Naive thymus-derived CD8-positive, alpha-beta T cell (primary cell): ENCODE measurements around the gene PRPF6. TPM values are rescaled to one million over a fixed set of nuclear protein-coding genes. Genes with fewer than 3 reads are reported as not detected.

Source experiments
- ATAC-seq, 2 donors: fragments of 150-1000 bp; cut with Tn5 transposase in 1 of 2; sonication (Bioruptor Pico), chemical (Tn5 transposase) in 1 of 2; 1 replicate in 1 of 2; 2 replicates in 1 of 2; pipeline ENCODE4 v1.10.0; 2021; ENCODE audit warnings: mild to moderate bottlenecking in 2 of 2, moderate library complexity in 2 of 2
- POLR2A ChIA-PET: fragments of 350-600 bp; sonication (Branson Sonifier 250); formaldehyde crosslinking; loops from one replicate; lab custom pipeline; 2021; ENCODE audit warnings: antibody characterized with exemption; lab: Charles Lee
- DNase-seq, 10 donors: peaks; one replicate each; pipeline versions ENCODE4 v3.0.0 to v3.0.0-alpha.2; 2020 to 2022
- H3K27ac Mint-ChIP-seq, 10 donors: one replicate each; pipeline ENCODE4 v1.8.0; 2020 to 2022; ENCODE audit warnings: mild to moderate bottlenecking in 10 of 10, mixed read lengths in 10 of 10, moderate library complexity in 4 of 10, inconsistent platforms in 1 of 10
- H3K27me3 Mint-ChIP-seq, 5 donors: one replicate each; pipeline ENCODE4 v1.8.0; 2021 to 2022; ENCODE audit warnings: mixed read lengths in 5 of 5
- H3K36me3 Mint-ChIP-seq, 3 donors: one replicate each; pipeline ENCODE4 v1.8.0; 2020 to 2022; ENCODE audit warnings: mixed read lengths in 3 of 3, mild to moderate bottlenecking in 2 of 3, inconsistent platforms in 1 of 3
- H3K4me1 Mint-ChIP-seq, 4 donors: one replicate each; pipeline ENCODE4 v1.8.0; 2021 to 2022; ENCODE audit warnings: mixed read lengths in 4 of 4
- H3K4me3 Mint-ChIP-seq, 10 donors: one replicate each; pipeline ENCODE4 v1.8.0; 2020 to 2022; ENCODE audit warnings: mild to moderate bottlenecking in 10 of 10, mixed read lengths in 10 of 10, moderate library complexity in 6 of 10, inconsistent platforms in 1 of 10
- H3K9me3 Mint-ChIP-seq, 9 donors: one replicate each; pipeline ENCODE4 v1.8.0; 2020 to 2022; ENCODE audit warnings: mixed read lengths in 9 of 9, mild to moderate bottlenecking in 3 of 9, inconsistent platforms in 1 of 9, moderate library complexity in 1 of 9
- polyA plus RNA-seq, 3 donors: library from polyadenylated mRNA; unstranded; fragments of 300-500 nt; fragmentation: Illumina TruSeq; gene quantifications; one replicate each; pipeline ENCODE4 v1.2.3, GENCODE V29; 2021
- total RNA-seq, 8 experiments: library from RNA in 2 of 8; stranded (reverse) in 2 of 8; gene quantifications; one replicate each; pipeline ENCODE4 v1.2.3 and lab custom pipeline; 2021 to 2026

The PRPF6 gene
- total and polyA plus RNA-seq, 5 experiments from 2014 or later: 67.2 to 110 (median 91.1) TPM

GRCh38 chr20:64042054-64042781 lies 61.3 kb downstream of the PRPF6 start:
- no peaks in the 10 kb centered on the region for H3K9me3 Mint-ChIP-seq
- peak overlapping the region; percentile 83 to 92 (median 89) for H3K27ac Mint-ChIP-seq
- POLR2A ChIA-PET: interaction anchor here (0.5 to 7.4 kb wide), 12 partner anchors 10 to 489 kb away, joined by 3 to 67 read pairs (median 10); partner anchors contain the start of genes GMEB2, LKAAEAR1, PRPF6 and RGS19
- peaks cover 36 to 59% (median 51%) of the 10 kb centered on the region in 4 donors for H3K4me1 Mint-ChIP-seq
- peak overlapping the region; percentile 77 to 90 (median 84) for H3K4me3 Mint-ChIP-seq
- peak in 1 of 2 donors; percentile 13 for ATAC-seq
- peaks cover 0 to 14% (median 13%) of the 10 kb centered on the region in 5 donors for H3K27me3 Mint-ChIP-seq
- no peaks in the 10 kb centered on the region for H3K36me3 Mint-ChIP-seq
- no peak for DNase-seq

DNA sequence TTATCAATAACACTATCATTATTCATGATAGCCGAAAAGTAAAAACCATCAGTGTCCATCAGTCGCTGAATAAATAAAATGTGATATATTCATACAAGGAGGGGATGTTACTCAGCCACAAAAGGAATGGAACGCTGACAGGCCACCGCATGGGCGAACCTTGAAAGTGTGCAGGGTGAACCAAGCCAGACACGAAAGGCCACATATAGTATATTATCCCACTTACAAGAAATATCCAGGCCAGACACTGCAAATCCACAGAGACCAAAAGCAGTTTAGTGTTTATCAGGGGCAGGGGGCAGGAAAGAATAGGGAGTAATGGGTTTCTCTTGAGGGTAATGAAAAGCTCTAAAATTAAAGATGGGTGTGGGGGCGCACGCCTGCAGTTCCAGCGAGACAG lies 62.8 kb downstream of the PRPF6 start:
- H3K4me3 Mint-ChIP-seq: peak overlapping the region in 6 of 10 donors; percentile 50 to 86 (median 67)
- peaks cover 34 to 52% (median 49%) of the 10 kb centered on the region in 4 donors for H3K4me1 Mint-ChIP-seq

DNA sequence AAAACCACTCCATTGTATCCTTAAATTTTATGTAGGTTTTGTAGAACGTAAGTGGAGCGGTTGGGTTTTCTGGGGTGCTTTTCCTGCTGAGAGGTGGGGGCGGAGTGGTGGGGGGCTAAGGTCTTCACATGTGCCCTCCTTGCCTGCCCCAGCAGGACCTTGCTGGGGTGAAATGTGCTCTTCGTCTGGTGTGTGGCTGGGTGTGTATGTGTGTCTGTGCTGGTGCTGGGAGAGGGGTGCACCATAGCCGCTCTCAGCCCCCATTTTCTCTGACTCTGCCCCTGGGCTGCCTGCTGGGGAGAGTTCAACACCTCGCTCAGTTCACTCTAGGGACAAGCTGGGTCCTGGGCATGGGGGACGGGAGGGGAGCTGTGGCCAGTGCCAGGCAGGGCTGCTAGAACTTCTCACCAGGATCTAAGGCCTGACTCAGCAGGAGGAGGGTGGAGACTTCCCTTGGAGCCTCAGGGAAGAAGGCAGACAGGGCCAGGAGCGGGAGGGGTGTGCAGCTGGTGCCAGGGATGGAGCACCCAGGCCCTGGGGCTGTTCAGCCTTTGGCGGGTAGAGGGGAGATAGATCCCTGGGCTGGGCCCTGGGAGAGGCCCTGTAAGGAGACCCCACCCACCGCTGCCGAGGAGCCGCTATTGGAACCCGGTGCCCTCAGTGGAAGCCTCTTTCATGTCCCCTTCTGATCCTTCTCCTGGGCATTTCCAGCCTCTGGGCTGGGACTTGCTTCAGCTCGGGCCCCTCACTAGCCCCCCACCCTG lies 63.7 kb downstream of the PRPF6 start:
- peak overlapping the region in 4 of 10 donors; percentile 18 to 59 (median 34) for H3K4me3 Mint-ChIP-seq
- no peak for ATAC-seq

More for the DNA sequence above, 62.8 kb downstream of the PRPF6 start:
- Mint-ChIP-seq H3K27ac (peak overlapping the region in 8 of 10 donors; percentile 22 to 92 (median 82)), H3K9me3 (no peaks in the 10 kb centered on the region), H3K27me3 (peaks cover 0 to 20% (median 16%) of the 10 kb centered on the region in 5 donors), H3K36me3 (no peaks in the 10 kb centered on the region)
- DNase-seq (no peak), ATAC-seq (no peak)
- POLR2A ChIA-PET: interaction anchor here (1.1 to 3.0 kb wide), 6 partner anchors 9 to 75 kb away, joined by 4 to 10 read pairs (median 5); partner anchors contain the start of genes OPRL1, PRPF6 and RGS19

DNA sequence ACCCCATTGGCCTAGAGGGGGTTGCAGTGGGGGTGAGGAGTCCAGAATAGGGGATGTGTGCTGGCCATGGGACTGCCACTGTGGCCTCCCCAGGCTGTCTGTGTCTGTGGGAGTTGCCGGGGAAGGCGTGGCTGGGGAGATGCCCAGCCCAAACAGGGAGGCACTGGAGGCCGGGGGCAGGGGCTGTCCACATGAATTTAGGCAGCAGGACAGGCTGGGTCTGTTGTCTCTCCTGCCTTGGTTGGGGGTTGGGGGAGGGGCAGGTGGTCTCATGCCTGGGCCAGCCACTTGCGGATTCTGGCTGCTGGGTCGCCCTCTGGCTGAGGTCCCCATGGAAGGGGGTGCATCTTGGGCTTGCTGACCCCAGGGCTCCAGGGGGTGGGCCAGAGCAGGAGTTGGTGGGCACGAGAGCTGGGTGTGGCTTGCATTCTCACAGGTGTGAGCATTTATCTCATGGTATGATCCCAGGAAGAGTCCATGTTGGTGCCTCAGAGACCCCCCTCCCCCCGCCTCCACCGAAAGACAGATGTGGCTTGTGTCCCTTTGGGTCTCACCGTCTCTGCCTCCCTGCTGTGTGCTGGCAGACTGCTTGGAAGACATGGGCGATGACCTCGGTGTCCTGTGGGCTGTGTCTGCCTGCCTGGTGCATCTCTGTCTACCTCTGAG lies 64.5 kb downstream of the PRPF6 start:
- Mint-ChIP-seq H3K4me3 (peak overlapping the region in 4 of 10 donors; percentile 39 to 85 (median 52)), H3K27ac (peak overlapping the region in 6 of 10 donors; percentile 43 to 91 (median 68))
- POLR2A ChIA-PET: interaction anchor here (1.3 kb wide), 1 partner anchor 12 kb away, joined by 5 read pairs; no protein-coding TSS in a partner anchor

More for the DNA sequence above, 63.7 kb downstream of the PRPF6 start:
- Mint-ChIP-seq H3K36me3 (no peaks in the 10 kb centered on the region), H3K27me3 (peaks cover 0 to 22% (median 16%) of the 10 kb centered on the region in 5 donors), H3K9me3 (no peaks in the 10 kb centered on the region), H3K27ac (peak overlapping the region in 8 of 10 donors; percentile 40 to 84 (median 77)), H3K4me1 (peaks cover 32 to 50% (median 44%) of the 10 kb centered on the region in 4 donors)
- POLR2A ChIA-PET: interaction anchor here (0.6 to 1.5 kb wide), 5 partner anchors 8 to 1236 kb away, joined by 3 to 6 read pairs (median 5); partner anchors contain the start of gene PRPF6
- no peak for DNase-seq

GRCh38 chr20:64047046-64047389 lies 66.1 kb downstream of the PRPF6 start:
- POLR2A ChIA-PET: no interaction called here
- DNase-seq: no peak
- no peak for ATAC-seq
- peak overlapping the region in 1 of 10 donors; percentile 91 for H3K27ac Mint-ChIP-seq
- peaks cover 22 to 35% (median 32%) of the 10 kb centered on the region in 4 donors for H3K4me1 Mint-ChIP-seq
- H3K9me3 Mint-ChIP-seq: no peaks in the 10 kb centered on the region
- peaks cover 0 to 44% (median 16%) of the 10 kb centered on the region in 5 donors for H3K27me3 Mint-ChIP-seq
- no peaks in the 10 kb centered on the region for H3K36me3 Mint-ChIP-seq
- H3K4me3 Mint-ChIP-seq: peak overlapping the region in 3 of 10 donors; percentile 47 to 85 (median 74)

More for the DNA sequence above, 64.5 kb downstream of the PRPF6 start:
- DNase-seq (no peak), ATAC-seq (peak in 1 of 2 donors; percentile 18)
- Mint-ChIP-seq H3K27me3 (peaks cover 0 to 28% (median 16%) of the 10 kb centered on the region in 5 donors), H3K4me1 (peaks cover 26 to 47% (median 39%) of the 10 kb centered on the region in 4 donors), H3K36me3 (no peaks in the 10 kb centered on the region), H3K9me3 (no peaks in the 10 kb centered on the region)

GRCh38 chr20:64047968-64048401 lies 67.1 kb downstream of the PRPF6 start:
- no peak overlapping the region for H3K27ac Mint-ChIP-seq
- ATAC-seq (no peak), DNase-seq (no peak)
- H3K27me3 Mint-ChIP-seq: peaks cover 0 to 50% (median 16%) of the 10 kb centered on the region in 5 donors
- POLR2A ChIA-PET: interaction anchor here (7.5 kb wide), 1 partner anchor 8 kb away, joined by 53 read pairs; no protein-coding TSS in a partner anchor
- no peaks in the 10 kb centered on the region for H3K36me3 Mint-ChIP-seq
- peak overlapping the region in 3 of 10 donors; percentile 31 to 54 (median 47) for H3K4me3 Mint-ChIP-seq
- peaks cover 22 to 33% (median 32%) of the 10 kb centered on the region in 4 donors for H3K4me1 Mint-ChIP-seq
- no peaks in the 10 kb centered on the region for H3K9me3 Mint-ChIP-seq

GRCh38 chr20:64048402-64049044 lies 67.6 kb downstream of the PRPF6 start:
- ATAC-seq (peak; percentile 11 to 41), DNase-seq (no peak)
- Mint-ChIP-seq H3K27ac (no peak overlapping the region), H3K27me3 (peaks cover 0 to 56% (median 19%) of the 10 kb centered on the region in 5 donors), H3K36me3 (no peaks in the 10 kb centered on the region), H3K9me3 (no peaks in the 10 kb centered on the region), H3K4me3 (peak overlapping the region in 1 of 10 donors; percentile 58), H3K4me1 (peaks cover 25 to 36% (median 31%) of the 10 kb centered on the region in 4 donors)
- POLR2A ChIA-PET: interaction anchor here (1.2 to 7.5 kb wide), 2 partner anchors 8 to 68 kb away, joined by 3 to 53 read pairs; no protein-coding TSS in a partner anchor

- Mint-ChIP-seq H3K36me3 (no peaks in the 10 kb centered on the region), H3K27me3 (peaks cover 0 to 59% (median 18%) of the 10 kb centered on the region in 5 donors), H3K27ac (no peak within 1 kb of the TSS), H3K4me1 (peaks cover 23 to 32% (median 27%) of the 10 kb centered on the region in 4 donors), H3K9me3 (no peaks in the 10 kb centered on the region), H3K4me3 (peak within 1 kb of the TSS in 8 of 10 donors; percentile 41 to 80 (median 64))
- POLR2A ChIA-PET: interaction anchor here (1.2 to 7.5 kb wide), 2 partner anchors 9 to 69 kb away, joined by 3 to 53 read pairs; no protein-coding TSS in a partner anchor
- DNase-seq (no peak), ATAC-seq (peak; percentile 59 to 66)
Observed at GRCh38 chr20:64049060-64049877, 68.3 kb downstream of the PRPF6 start, which contains the start of gene SOX18. SOX18 (minus strand) TSS chr20:64049639; CDS start chr20:64049516, 123 bp downstream.

DNA sequence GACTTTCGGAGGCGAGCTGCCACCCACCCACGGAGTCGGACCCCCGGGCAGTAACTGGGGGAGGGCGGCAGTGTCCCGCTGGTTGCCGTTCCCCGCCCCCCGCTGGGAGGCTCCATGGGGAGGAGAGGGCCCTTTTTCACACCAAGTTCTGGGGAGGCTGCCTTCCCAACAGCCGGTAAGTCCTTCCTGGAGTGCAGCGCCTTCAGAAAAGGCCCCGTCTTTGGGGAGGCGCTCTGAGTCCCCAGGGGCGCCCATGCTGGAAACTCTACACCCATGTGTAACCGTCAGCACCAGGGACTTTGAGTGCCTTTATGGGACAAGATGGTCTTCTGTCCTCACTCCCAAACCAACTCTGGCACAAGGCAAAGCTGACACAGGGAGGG lies 68.9 kb downstream of the PRPF6 start:
- POLR2A ChIA-PET: interaction anchor here (7.5 kb wide), 1 partner anchor 10 kb away, joined by 53 read pairs; no protein-coding TSS in a partner anchor
- H3K27me3 Mint-ChIP-seq: peaks cover 0 to 59% (median 18%) of the 10 kb centered on the region in 5 donors

GRCh38 chr20:64050261-64051032 lies 69.5 kb downstream of the PRPF6 start:
- Mint-ChIP-seq H3K36me3 (no peaks in the 10 kb centered on the region), H3K4me1 (peaks cover 15 to 26% (median 19%) of the 10 kb centered on the region in 4 donors), H3K9me3 (no peaks in the 10 kb centered on the region), H3K27ac (no peak overlapping the region), H3K4me3 (peak overlapping the region in 7 of 10 donors; percentile 22 to 63 (median 38)), H3K27me3 (peaks cover 0 to 64% (median 21%) of the 10 kb centered on the region in 5 donors)
- ATAC-seq (no peak), DNase-seq (no peak)
- POLR2A ChIA-PET: interaction anchor here (7.5 kb wide), 1 partner anchor 10 kb away, joined by 53 read pairs; no protein-coding TSS in a partner anchor

More for the DNA sequence above, 68.9 kb downstream of the PRPF6 start:
- Mint-ChIP-seq H3K9me3 (no peaks in the 10 kb centered on the region), H3K4me3 (peak overlapping the region in 6 of 10 donors; percentile 31 to 79 (median 52)), H3K36me3 (no peaks in the 10 kb centered on the region), H3K4me1 (peaks cover 17 to 26% (median 22%) of the 10 kb centered on the region in 4 donors), H3K27ac (no peak overlapping the region)
- DNase-seq (no peak), ATAC-seq (no peak)
